B cell (primary cell): ENCODE measurements around the gene CYTH3. TPM values are rescaled to one million over a fixed set of nuclear protein-coding genes. Genes with fewer than 3 reads are reported as not detected.

Experiments
- ATAC-seq: fragments of 200-7000 bp; cut with Tn5 transposase; one replicate; pipeline ENCODE4 v1.10.0; 2021; ENCODE audit warnings: low read depth, mild to moderate bottlenecking, moderate number of reproducible peaks, moderate library complexity
- CTCF ChIA-PET: fragments of 350-600 bp; sonication (Branson Sonifier 250); formaldehyde crosslinking; loops from one replicate; lab custom pipeline; 2021; ENCODE audit warnings: antibody characterized with exemption, inconsistent platforms; lab: Charles Lee
- POLR2A ChIA-PET: fragments of 350-600 bp; sonication (Branson Sonifier 250); formaldehyde crosslinking; loops from one replicate; lab custom pipeline; 2021; ENCODE audit warnings: antibody characterized with exemption; lab: Charles Lee
- DNase-seq: peaks from one replicate; pipeline ENCODE4 v3.0.0; 2013
- H2AFZ ChIP-seq: 2 replicates; pipeline ENCODE4 v1.6.1; 2012; ENCODE audit warnings: mild to moderate bottlenecking, low read depth, low read length; ENCODE audit not compliant: insufficient read depth, poor library complexity, severe bottlenecking
- H3K27ac ChIP-seq, 2 donors: 1 replicate in 1 of 2; 2 replicates in 1 of 2; pipeline ENCODE4 v1.5.1; 2012 to 2013; ENCODE audit warnings: low read length in 2 of 2, mild to moderate bottlenecking in 2 of 2, moderate library complexity in 1 of 2
- H3K27me3 ChIP-seq, 4 experiments: fragments of 200-600 bp in 1 of 4; sonication (generic) in 1 of 4; replicated peaks in 1 of 4; 1 replicate in 2 of 4; 2 replicates in 2 of 4; pipeline versions ENCODE4 v1.6.1 to v1.7.0; 2013 to 2016; ENCODE audit warnings: low read length in 3 of 4, mild to moderate bottlenecking in 2 of 4, mixed read lengths in 1 of 4, moderate library complexity in 1 of 4; ENCODE audit not compliant: insufficient read depth in 4 of 4, control insufficient read depth in 3 of 4; ENCODE audit errors: control extremely low read depth in 1 of 4
- H3K36me3 ChIP-seq, 2 experiments: replicated peaks in 1 of 2; 1 replicate in 1 of 2; 2 replicates in 1 of 2; pipeline versions ENCODE4 v1.6.1 to v1.7.1; 2013; ENCODE audit warnings: low read length in 1 of 2; ENCODE audit not compliant: insufficient read depth in 2 of 2, control insufficient read depth in 1 of 2; ENCODE audit errors: control extremely low read depth in 1 of 2, extremely low read depth in 1 of 2
- H3K4me1 ChIP-seq, 2 donors: fragments of 200-600 bp in 1 of 2; sonication (generic) in 1 of 2; 1 replicate in 1 of 2; 2 replicates in 1 of 2; pipeline versions ENCODE4 v1.5.1 to v1.6.1; 2013 to 2017; ENCODE audit warnings: low read length in 2 of 2; ENCODE audit not compliant: control insufficient read depth in 2 of 2, insufficient read depth in 2 of 2
- H3K4me2 ChIP-seq: replicated peaks from 2 replicates; pipeline ENCODE3; 2012; ENCODE audit warnings: mild to moderate bottlenecking, low read depth, low read length; ENCODE audit not compliant: poor library complexity, severe bottlenecking
- H3K4me3 ChIP-seq, 5 experiments: fragments of 200-600 bp in 1 of 5; sonication (generic) in 1 of 5; 1 replicate in 3 of 5; 2 replicates in 2 of 5; pipeline versions ENCODE4 v1.5.1 to v1.7.0; 2011 to 2016; ENCODE audit warnings: low read length in 4 of 5, mild to moderate bottlenecking in 4 of 5, low read depth in 2 of 5, control low read depth in 1 of 5, moderate library complexity in 1 of 5; ENCODE audit not compliant: insufficient read depth in 1 of 5; ENCODE audit errors: control extremely low read depth in 1 of 5, extremely low read depth in 1 of 5
- H3K79me2 ChIP-seq: fragments of 200-600 bp; sonication (generic); one replicate; pipeline ENCODE4 v1.6.0; 2016; ENCODE audit warnings: low read length; ENCODE audit not compliant: control insufficient read depth, insufficient read depth
- H3K9ac ChIP-seq: fragments of 200-600 bp; sonication (generic); 2 replicates; pipeline ENCODE4 v1.6.1; 2017; ENCODE audit warnings: mild to moderate bottlenecking, low read length, moderate library complexity
- H3K9me3 ChIP-seq, 3 donors: one replicate each; pipeline versions ENCODE4 v1.6.1 to v1.7.1; 2013; ENCODE audit warnings: low read length in 2 of 3; ENCODE audit not compliant: control insufficient read depth in 2 of 3, insufficient read depth in 1 of 3; ENCODE audit errors: control extremely low read depth in 1 of 3
- H4K20me1 ChIP-seq: 2 replicates; pipeline ENCODE4 v1.6.0; 2012; ENCODE audit warnings: mild to moderate bottlenecking, low read length; ENCODE audit not compliant: insufficient read depth, control insufficient read depth, poor library complexity, severe bottlenecking
- H3K27ac Mint-ChIP-seq: one replicate; pipeline ENCODE4 v1.8.0; 2021; ENCODE audit warnings: mixed read lengths
- H3K27me3 Mint-ChIP-seq: one replicate; pipeline ENCODE4 v1.8.0; 2021; ENCODE audit warnings: mixed read lengths
- H3K4me1 Mint-ChIP-seq: one replicate; pipeline ENCODE4 v1.8.0; 2021; ENCODE audit warnings: mixed read lengths
- H3K4me3 Mint-ChIP-seq: one replicate; pipeline ENCODE4 v1.8.0; 2021; ENCODE audit warnings: mixed read lengths
- H3K9me3 Mint-ChIP-seq: one replicate; pipeline ENCODE4 v1.8.0; 2022; ENCODE audit warnings: mixed read lengths; ENCODE audit not compliant: insufficient read depth
- EZH2 ChIP-seq: IDR thresholded peaks from 2 replicates; pipeline ENCODE4 v1.6.1; 2012; ENCODE audit warnings: borderline replicate concordance, low read depth, mild to moderate bottlenecking, moderate library complexity, low read length; ENCODE audit not compliant: insufficient read depth, poor library complexity, severe bottlenecking
- WGBS: methylation state at CpG from one replicate; pipeline ENCODE4 v1.1.5; 2013; ENCODE audit warnings: missing lambda C conversion rate; ENCODE audit not compliant: insufficient coverage; 5-methylcytosine and 5-hydroxymethylcytosine counted together
- intact Hi-C: fragments of 100-400 bp; cut with micrococcal nuclease; formaldehyde crosslinking; loops from one replicate; pipeline ENCODE4 v1.10.0; 2022
- polyA plus RNA-seq: library from polyadenylated mRNA; depleted of rRNA; stranded (reverse); fragments of >200 nt; gene quantifications from 2 replicates; pipeline ENCODE4 v1.2.3, GENCODE V29; 2012
- total RNA-seq, 2 donors: library from RNA; stranded (reverse); fragments of 120-200 nt in 1 of 2; gene quantifications; 1 replicate in 1 of 2; 2 replicates in 1 of 2; pipeline versions ENCODE4 v1.2.3 to v1.2.4, GENCODE V29; 2013 to 2022
- TF ChIP-seq, protein P1 (sequence below): fragments of 200-600 bp; IDR thresholded peaks from one replicate; pipeline ENCODE4 v1.8.0; 2022; ENCODE audit warnings: antibody characterized with exemption, mild to moderate bottlenecking

Gene CYTH3
- total and polyA plus RNA-seq, 2 donors (not counting 1 experiment from before 2014, with no cell fraction given): 5.2 to 11.3 TPM

DNA sequence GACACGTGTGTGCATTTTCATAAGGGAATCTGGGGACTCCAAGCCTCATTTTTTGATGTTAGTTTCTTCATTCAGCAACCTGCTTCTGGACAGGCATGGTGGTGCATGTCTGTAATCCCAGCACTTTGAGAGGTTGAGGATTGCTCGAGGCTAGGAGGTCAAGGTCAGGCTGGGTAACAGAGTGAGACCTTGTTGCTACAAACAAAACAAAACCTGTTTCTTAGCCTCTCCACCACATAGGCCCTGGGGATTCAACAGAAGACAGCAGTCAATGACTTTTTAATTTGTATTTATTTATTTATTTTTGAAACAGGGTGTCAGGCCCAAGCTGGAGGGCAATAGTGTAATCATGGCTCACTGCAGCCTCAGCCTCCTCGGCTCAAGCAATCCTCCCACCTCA, 6.9 kb upstream of the CYTH3 start:
- Histone ChIP-seq H3K36me3 (no peaks in the 10 kb centered on the region), H3K4me2 (no peak overlapping the region), H3K9ac (no peak overlapping the region), H3K79me2 (no peaks in the 10 kb centered on the region), H3K9me3 (no peaks in the 10 kb centered on the region), H3K4me1 (no peaks in the 10 kb centered on the region), H3K4me3 (no peak overlapping the region), H3K27me3 (peaks cover 0 to 2% (median 0%) of the 10 kb centered on the region in 4 experiments), H2AFZ (no peak overlapping the region), H4K20me1 (no peaks in the 10 kb centered on the region), H3K27ac (no peak overlapping the region)
- POLR2A ChIA-PET: interaction anchor here (0.6 kb wide), 1 partner anchor 820 kb away, joined by 3 read pairs; no protein-coding TSS in a partner anchor
- Mint-ChIP-seq H3K4me3 (no peak overlapping the region), H3K4me1 (no peaks in the 10 kb centered on the region), H3K9me3 (no peaks in the 10 kb centered on the region), H3K27ac (no peak overlapping the region), H3K27me3 (peaks cover 8% of the 10 kb centered on the region)
- no peak for TF ChIP-seq EZH2
- DNase-seq: no peak
- WGBS: 80% methylated on average over 2 of the region's 3 CpGs
- no peak for ATAC-seq
- intact Hi-C loops: no loop called here
- CTCF ChIA-PET: no interaction called here

GRCh38 chr7:6278749-6279310, 6.4 kb upstream of the CYTH3 start:
- DNase-seq: no peak
- POLR2A ChIA-PET: no interaction called here

More at GRCh38 chr7:6278749-6279310, 6.4 kb upstream of the CYTH3 start:
- CTCF ChIA-PET: no interaction called here
- intact Hi-C loops: no loop called here
- no peak overlapping the region for H3K27ac ChIP-seq
- no peak overlapping the region for H3K4me3 Mint-ChIP-seq
- peaks cover 0 to 2% (median 0%) of the 10 kb centered on the region in 4 experiments for H3K27me3 ChIP-seq
- no peak for TF ChIP-seq EZH2
- TF ChIP-seq, protein P1, sequence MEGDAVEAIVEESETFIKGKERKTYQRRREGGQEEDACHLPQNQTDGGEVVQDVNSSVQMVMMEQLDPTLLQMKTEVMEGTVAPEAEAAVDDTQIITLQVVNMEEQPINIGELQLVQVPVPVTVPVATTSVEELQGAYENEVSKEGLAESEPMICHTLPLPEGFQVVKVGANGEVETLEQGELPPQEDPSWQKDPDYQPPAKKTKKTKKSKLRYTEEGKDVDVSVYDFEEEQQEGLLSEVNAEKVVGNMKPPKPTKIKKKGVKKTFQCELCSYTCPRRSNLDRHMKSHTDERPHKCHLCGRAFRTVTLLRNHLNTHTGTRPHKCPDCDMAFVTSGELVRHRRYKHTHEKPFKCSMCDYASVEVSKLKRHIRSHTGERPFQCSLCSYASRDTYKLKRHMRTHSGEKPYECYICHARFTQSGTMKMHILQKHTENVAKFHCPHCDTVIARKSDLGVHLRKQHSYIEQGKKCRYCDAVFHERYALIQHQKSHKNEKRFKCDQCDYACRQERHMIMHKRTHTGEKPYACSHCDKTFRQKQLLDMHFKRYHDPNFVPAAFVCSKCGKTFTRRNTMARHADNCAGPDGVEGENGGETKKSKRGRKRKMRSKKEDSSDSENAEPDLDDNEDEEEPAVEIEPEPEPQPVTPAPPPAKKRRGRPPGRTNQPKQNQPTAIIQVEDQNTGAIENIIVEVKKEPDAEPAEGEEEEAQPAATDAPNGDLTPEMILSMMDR: no peak
- H3K79me2 ChIP-seq: no peaks in the 10 kb centered on the region
- H3K9me3 ChIP-seq: no peaks in the 10 kb centered on the region
- no peak overlapping the region for H3K4me2 ChIP-seq
- 96% methylated on average over 9 of the region's 9 CpGs for WGBS
- no peaks in the 10 kb centered on the region for H3K4me1 ChIP-seq
- H4K20me1 ChIP-seq: no peaks in the 10 kb centered on the region
- no peak overlapping the region for H3K9ac ChIP-seq
- no peak for ATAC-seq
- H3K27ac Mint-ChIP-seq: no peak overlapping the region
- peaks cover 1% of the 10 kb centered on the region for H3K4me1 Mint-ChIP-seq
- peaks cover 11% of the 10 kb centered on the region for H3K27me3 Mint-ChIP-seq
- no peak overlapping the region for H2AFZ ChIP-seq
- H3K4me3 ChIP-seq: no peak overlapping the region
- no peaks in the 10 kb centered on the region for H3K36me3 ChIP-seq
- H3K9me3 Mint-ChIP-seq: no peaks in the 10 kb centered on the region
